ENCODE measurements around the gene MAP7D2. TPM values are rescaled to one million over a fixed set of nuclear protein-coding genes. Genes with fewer than 3 reads are reported as not detected.

MAP7D2 gene
- total RNA-seq, 1 experiment from 2014 or later, result 1.9 TPM

DNA sequence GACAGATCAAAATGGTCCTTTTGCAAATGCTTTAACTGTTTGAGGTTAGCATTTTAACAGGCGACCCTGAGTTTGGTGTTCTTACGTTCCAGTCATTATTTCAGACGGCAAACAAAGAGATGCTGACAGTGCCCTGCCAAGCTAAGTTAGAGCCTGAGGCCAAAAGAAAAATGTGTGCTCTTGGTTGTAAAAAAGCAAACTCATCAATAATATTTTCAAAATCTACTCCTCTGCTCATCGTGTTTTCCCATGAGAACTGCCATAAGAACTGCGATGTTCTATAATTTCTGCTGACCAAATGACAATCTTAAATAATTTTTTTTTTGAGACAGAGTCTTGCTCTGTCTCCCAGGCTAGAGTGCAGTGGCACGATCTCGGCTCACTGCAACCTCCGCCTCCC lies 63.2 kb downstream of the MAP7D2 start:
- no peak overlapping the region for H3K27ac ChIP-seq (ENCODE audit: insufficient read length, low read depth, low read length)
- no CpG with 5 or more reads among the region's 8 CpGs for WGBS (ENCODE audit: extremely low coverage, insufficient read length, low lambda C conversion rate)
- no peak overlapping the region for H2AK5ac ChIP-seq (ENCODE audit: insufficient read length, low read length)
- no peak overlapping the region for H4K91ac ChIP-seq (ENCODE audit: insufficient read length, low read depth, low read length)
- TF ChIP-seq, protein P1, sequence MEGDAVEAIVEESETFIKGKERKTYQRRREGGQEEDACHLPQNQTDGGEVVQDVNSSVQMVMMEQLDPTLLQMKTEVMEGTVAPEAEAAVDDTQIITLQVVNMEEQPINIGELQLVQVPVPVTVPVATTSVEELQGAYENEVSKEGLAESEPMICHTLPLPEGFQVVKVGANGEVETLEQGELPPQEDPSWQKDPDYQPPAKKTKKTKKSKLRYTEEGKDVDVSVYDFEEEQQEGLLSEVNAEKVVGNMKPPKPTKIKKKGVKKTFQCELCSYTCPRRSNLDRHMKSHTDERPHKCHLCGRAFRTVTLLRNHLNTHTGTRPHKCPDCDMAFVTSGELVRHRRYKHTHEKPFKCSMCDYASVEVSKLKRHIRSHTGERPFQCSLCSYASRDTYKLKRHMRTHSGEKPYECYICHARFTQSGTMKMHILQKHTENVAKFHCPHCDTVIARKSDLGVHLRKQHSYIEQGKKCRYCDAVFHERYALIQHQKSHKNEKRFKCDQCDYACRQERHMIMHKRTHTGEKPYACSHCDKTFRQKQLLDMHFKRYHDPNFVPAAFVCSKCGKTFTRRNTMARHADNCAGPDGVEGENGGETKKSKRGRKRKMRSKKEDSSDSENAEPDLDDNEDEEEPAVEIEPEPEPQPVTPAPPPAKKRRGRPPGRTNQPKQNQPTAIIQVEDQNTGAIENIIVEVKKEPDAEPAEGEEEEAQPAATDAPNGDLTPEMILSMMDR (conservative IDR thresholded peaks at IDR 0.05), result no peak
- H3K4me1 Mint-ChIP-seq, result peaks cover 3 to 7% of the 10 kb centered on the region in 2 experiments; a peak in 2 of 4 replicates
- H4K20me1 ChIP-seq (ENCODE audit: control insufficient read depth, insufficient read depth, insufficient read length), result no peaks in the 10 kb centered on the region
- H3K27ac Mint-ChIP-seq, result no peak overlapping the region
- no peak overlapping the region for H3K23ac ChIP-seq (ENCODE audit: insufficient read length, low read depth, low read length)
- H3K9me3 Mint-ChIP-seq, result peaks cover 72 to 73% of the 10 kb centered on the region in 2 experiments
- no peak overlapping the region for H2AFZ ChIP-seq (ENCODE audit: low read length)
- DNase-seq, result no peak
- no peak overlapping the region for H2BK20ac ChIP-seq (ENCODE audit: low read depth, low read length, poor library complexity, severe bottlenecking)
- no peak overlapping the region for H2BK15ac ChIP-seq (ENCODE audit: low read depth, low read length)
- no peaks in the 10 kb centered on the region for H3K27me3 ChIP-seq (ENCODE audit: insufficient read depth, low read length)
- no peak overlapping the region for H3K4ac ChIP-seq (ENCODE audit: low read depth, low read length)
- no peak overlapping the region for H3T11ph ChIP-seq (ENCODE audit: low read length)
- H3K23me2 ChIP-seq (ENCODE audit: insufficient read length, low read depth, low read length, poor library complexity, severe bottlenecking), result no peaks in the 10 kb centered on the region
- no peak overlapping the region for H3K4me3 Mint-ChIP-seq
- H3K56ac ChIP-seq (ENCODE audit: insufficient read length, low read depth, low read length), result no peak overlapping the region
- H3K9me3 ChIP-seq (ENCODE audit: control insufficient read depth, low read depth, low read length), result peaks cover 52% of the 10 kb centered on the region
- no peaks in the 10 kb centered on the region for H3K79me1 ChIP-seq (ENCODE audit: insufficient read depth, low read depth, low read length, poor library complexity, severe bottlenecking)
- H3K27me3 Mint-ChIP-seq (ENCODE audit: low read depth), result no peaks in the 10 kb centered on the region
- no peaks in the 10 kb centered on the region for H3K79me2 ChIP-seq (ENCODE audit: insufficient read depth, low read length)
- H3K9ac ChIP-seq (ENCODE audit: extremely low read depth, insufficient read length, low read length), result no peak overlapping the region
- no peak overlapping the region for H3K14ac ChIP-seq (ENCODE audit: insufficient read depth, low read length)
- H4K8ac ChIP-seq (replicated peaks; ENCODE audit: insufficient read length, low read depth, low read length), result no peak overlapping the region
- no peak overlapping the region for H2BK120ac ChIP-seq (ENCODE audit: low read depth, low read length, poor library complexity, severe bottlenecking)
- H4K5ac ChIP-seq (ENCODE audit: insufficient read length, low read depth, low read length), result no peak overlapping the region
- H3K36me3 Mint-ChIP-seq (ENCODE audit: insufficient read depth in 1 of 3, low read depth in 3 of 3), result peaks cover 0 to 4% (median 2%) of the 10 kb centered on the region in 3 experiments; a peak in 4 of 7 replicates
- no peak overlapping the region for H2BK5ac ChIP-seq (ENCODE audit: insufficient read length, low read length)
- no peak overlapping the region for H3K4me2 ChIP-seq (ENCODE audit: insufficient read depth, insufficient read length, low read length)
- no peak overlapping the region for H2BK12ac ChIP-seq (ENCODE audit: insufficient read length, low read depth, low read length)
- no peaks in the 10 kb centered on the region for H3K4me1 ChIP-seq (ENCODE audit: insufficient read depth, low read length)
- H3K18ac ChIP-seq (ENCODE audit: insufficient read length, low read depth, low read length), result no peak overlapping the region
